Neural progenitor cell (in vitro differentiated cells): ENCODE data around the gene DQX1. TPM values are rescaled to one million over a fixed set of nuclear protein-coding genes. Genes with fewer than 3 reads are reported as not detected.

Source experiments
- DNase-seq: peaks from one replicate; pipeline ENCODE4 v3.0.0-alpha.2; 2016; ENCODE audit warnings: low spot score
- H2AFZ ChIP-seq: fragments of 200-600 bp; sonication (generic); replicated peaks from 2 replicates; pipeline ENCODE4 v1.6.1; 2016; ENCODE audit warnings: antibody characterized with exemption
- H3F3A ChIP-seq: fragments of 200-600 bp; sonication (generic); 2 replicates; pipeline ENCODE4 v1.6.1; 2016; ENCODE audit warnings: antibody characterized with exemption, low read depth
- H3K27ac ChIP-seq: fragments of 200-600 bp; sonication (generic); 2 replicates; pipeline ENCODE4 v1.5.1; 2016; ENCODE audit warnings: mild to moderate bottlenecking
- H3K27me3 ChIP-seq: fragments of 200-600 bp; sonication (generic); 2 replicates; pipeline ENCODE4 v1.6.1; 2016; ENCODE audit warnings: mild to moderate bottlenecking, moderate library complexity
- H3K36me3 ChIP-seq: fragments of 200-600 bp; sonication (generic); 2 replicates; pipeline ENCODE4 v1.5.1; 2016
- H3K4me1 ChIP-seq: fragments of 200-600 bp; sonication (generic); 2 replicates; pipeline ENCODE4 v1.6.1; 2016; ENCODE audit warnings: mixed run types
- H3K4me2 ChIP-seq: fragments of 200-600 bp; sonication (generic); 2 replicates; pipeline ENCODE4 v1.6.1; 2016
- H3K4me3 ChIP-seq: fragments of 200-600 bp; sonication (generic); 2 replicates; pipeline ENCODE4 v1.5.1; 2016
- H3K79me2 ChIP-seq: fragments of 200-600 bp; sonication (generic); 2 replicates; pipeline ENCODE4 v1.6.1; 2016; ENCODE audit warnings: low read depth
- H3K9ac ChIP-seq: fragments of 200-600 bp; sonication (generic); 2 replicates; pipeline ENCODE4 v1.6.1; 2016
- H3K9me3 ChIP-seq: fragments of 200-600 bp; sonication (generic); 2 replicates; pipeline ENCODE4 v1.5.1; 2016; ENCODE audit warnings: low read depth
- H4K20me1 ChIP-seq: fragments of 200-600 bp; sonication (generic); 2 replicates; pipeline ENCODE4 v1.6.1; 2016; ENCODE audit warnings: low read depth
- H3K27ac Mint-ChIP-seq: 3 replicates; pipeline ENCODE4 v1.8.0; 2021; ENCODE audit warnings: mixed read lengths
- H3K27me3 Mint-ChIP-seq: 2 replicates; pipeline ENCODE4 v1.8.0; 2022; ENCODE audit warnings: low read depth, mild to moderate bottlenecking, inconsistent platforms, moderate library complexity, mixed read lengths; ENCODE audit not compliant: insufficient read depth
- H3K36me3 Mint-ChIP-seq: 3 replicates; pipeline ENCODE4 v1.8.0; 2021; ENCODE audit warnings: mixed read lengths
- H3K4me1 Mint-ChIP-seq: 3 replicates; pipeline ENCODE4 v1.8.0; 2021; ENCODE audit warnings: mixed read lengths
- H3K4me3 Mint-ChIP-seq: 3 replicates; pipeline ENCODE4 v1.8.0; 2021; ENCODE audit warnings: mild to moderate bottlenecking, moderate library complexity, mixed read lengths
- H3K9me3 Mint-ChIP-seq: 3 replicates; pipeline ENCODE4 v1.8.0; 2020; ENCODE audit warnings: mixed read lengths
- CTCF ChIP-seq: fragments of 200-600 bp; sonication (generic); IDR thresholded peaks from 2 replicates; pipeline ENCODE4 v1.5.1; 2017; ENCODE audit warnings: antibody characterized with exemption, mild to moderate bottlenecking
- EZH2 ChIP-seq: fragments of 200-600 bp; sonication (generic); IDR thresholded peaks from 2 replicates; pipeline ENCODE4 v1.6.1; 2017; ENCODE audit warnings: antibody characterized with exemption, mild to moderate bottlenecking, moderate library complexity
- EZH2phosphoT487 ChIP-seq: fragments of 200-600 bp; sonication (generic); IDR thresholded peaks from 2 replicates; pipeline ENCODE4 v1.6.1; 2017; ENCODE audit warnings: antibody characterized with exemption
- total RNA-seq: library from RNA; depleted of rRNA; stranded (reverse); fragments of >200 nt; gene quantifications from 2 replicates; pipeline ENCODE4 v1.2.3, GENCODE V29; 2015; ENCODE audit warnings: low replicate concordance

DQX1 gene
- total RNA-seq, 1 donor from 2014 or later: 0.11 TPM

- no peak overlapping the region for H3K4me3 ChIP-seq
- no peak overlapping the region for H3K4me3 Mint-ChIP-seq
- H2AFZ ChIP-seq: no peak overlapping the region
- H3F3A ChIP-seq: peaks cover 10% of the 10 kb centered on the region
- H3K27me3 Mint-ChIP-seq: peaks cover 11% of the 10 kb centered on the region
- no peaks in the 10 kb centered on the region for H3K79me2 ChIP-seq
- no peak for DNase-seq
- no peak overlapping the region for H3K27ac Mint-ChIP-seq
- peaks cover 26% of the 10 kb centered on the region for H3K27me3 ChIP-seq
- H3K9me3 Mint-ChIP-seq: no peaks in the 10 kb centered on the region
- no peak for TF ChIP-seq CTCF
- no peak for TF ChIP-seq EZH2
- TF ChIP-seq EZH2phosphoT487: no peak
- H3K4me1 Mint-ChIP-seq: peaks cover 10% of the 10 kb centered on the region
- peaks cover 6% of the 10 kb centered on the region for H4K20me1 ChIP-seq
- no peak overlapping the region for H3K27ac ChIP-seq
- no peak overlapping the region for H3K9ac ChIP-seq
- H3K4me2 ChIP-seq: no peak overlapping the region
- H3K9me3 ChIP-seq: no peaks in the 10 kb centered on the region
- H3K36me3 Mint-ChIP-seq: peaks cover 13% of the 10 kb centered on the region
- no peaks in the 10 kb centered on the region for H3K36me3 ChIP-seq
- H3K4me1 ChIP-seq: peaks cover 4% of the 10 kb centered on the region
Measured at GRCh38 chr2:74544634-74545033, 18.6 kb upstream of the DQX1 start.

GRCh38 chr2:74542978-74543377 lies 16.9 kb upstream of the DQX1 start:
- no peaks in the 10 kb centered on the region for H3K36me3 ChIP-seq
- H3K4me3 Mint-ChIP-seq: no peak overlapping the region

GRCh38 chr2:74540291-74540690 lies 14.3 kb upstream of the DQX1 start:
- TF ChIP-seq CTCF: no peak
- no peak for TF ChIP-seq EZH2phosphoT487
- TF ChIP-seq EZH2: no peak
- Histone ChIP-seq H3F3A (no peaks in the 10 kb centered on the region), H3K9me3 (no peaks in the 10 kb centered on the region), H4K20me1 (no peaks in the 10 kb centered on the region), H3K36me3 (no peaks in the 10 kb centered on the region), H3K27me3 (no peaks in the 10 kb centered on the region), H3K4me3 (no peak overlapping the region), H3K4me2 (no peak overlapping the region), H2AFZ (no peak overlapping the region), H3K79me2 (no peaks in the 10 kb centered on the region), H3K4me1 (no peaks in the 10 kb centered on the region), H3K27ac (no peak overlapping the region), H3K9ac (no peak overlapping the region)
- H3K4me1 Mint-ChIP-seq: no peaks in the 10 kb centered on the region
- H3K27ac Mint-ChIP-seq: no peak overlapping the region
- peaks cover 3% of the 10 kb centered on the region for H3K36me3 Mint-ChIP-seq
- H3K9me3 Mint-ChIP-seq: no peaks in the 10 kb centered on the region
- peaks cover 6% of the 10 kb centered on the region for H3K27me3 Mint-ChIP-seq
- H3K4me3 Mint-ChIP-seq: no peak overlapping the region
- no peak for DNase-seq

More at GRCh38 chr2:74542978-74543377, 16.9 kb upstream of the DQX1 start:
- H3F3A ChIP-seq: peaks cover 4% of the 10 kb centered on the region
- no peak overlapping the region for H3K4me2 ChIP-seq
- Mint-ChIP-seq H3K4me1 (peaks cover 1% of the 10 kb centered on the region), H3K27ac (no peak overlapping the region), H3K27me3 (peaks cover 8% of the 10 kb centered on the region), H3K36me3 (peaks cover 8% of the 10 kb centered on the region), H3K9me3 (no peaks in the 10 kb centered on the region)
- no peak overlapping the region for H3K27ac ChIP-seq
- peaks cover 6% of the 10 kb centered on the region for H4K20me1 ChIP-seq
- no peak overlapping the region for H2AFZ ChIP-seq
- no peaks in the 10 kb centered on the region for H3K79me2 ChIP-seq
- no peaks in the 10 kb centered on the region for H3K9me3 ChIP-seq
- H3K4me3 ChIP-seq: no peak overlapping the region
- DNase-seq: no peak
- no peaks in the 10 kb centered on the region for H3K4me1 ChIP-seq
- no peak overlapping the region for H3K9ac ChIP-seq
- peaks cover 10% of the 10 kb centered on the region for H3K27me3 ChIP-seq
- TF ChIP-seq EZH2phosphoT487 (no peak), EZH2 (no peak), CTCF (no peak)
